Lower lobe of right lung (tissue), 2 donors: ENCODE measurements around the gene PARP1. TPM values are rescaled to one million over a fixed set of nuclear protein-coding genes. Genes with fewer than 3 reads are reported as not detected.

Experiments used
- ATAC-seq, 2 donors: fragments of 200-7000 bp; cut with Tn5 transposase; one replicate each; pipeline ENCODE4 v1.9.1; 2020 to 2022; ENCODE audit warnings: mild to moderate bottlenecking in 2 of 2, moderate library complexity in 2 of 2
- DNase-seq: peaks from one replicate; pipeline ENCODE4 v3.0.0-alpha.2; 2020
- H3K27ac ChIP-seq: fragments of 200-600 bp; one replicate; pipeline ENCODE4 v1.8.0; 2022
- H3K27me3 ChIP-seq: fragments of 200-600 bp; one replicate; pipeline ENCODE4 v1.8.0; 2022; ENCODE audit warnings: low read depth
- H3K36me3 ChIP-seq: fragments of 200-600 bp; one replicate; pipeline ENCODE4 v1.8.0; 2022; ENCODE audit warnings: mild to moderate bottlenecking
- H3K4me1 ChIP-seq: fragments of 200-600 bp; one replicate; pipeline ENCODE4 v1.8.0; 2022
- H3K4me3 ChIP-seq: fragments of 200-600 bp; one replicate; pipeline ENCODE4 v1.8.0; 2022; ENCODE audit warnings: mild to moderate bottlenecking
- H3K9me3 ChIP-seq: fragments of 200-600 bp; one replicate; pipeline ENCODE4 v1.8.0; 2022
- intact Hi-C: fragments of 100-400 bp; cut with DNase I; formaldehyde crosslinking; loops from one replicate; pipeline ENCODE4 v1.11.0; 2022
- total RNA-seq: library from RNA; stranded (reverse); fragmentation: NEBNext Ultra II Directional; extraction: Animal tissue kit (Norgen Biotek cat#: 25700); gene quantifications from one replicate; pipeline ENCODE4 v1.2.1, GENCODE V29; 2021
- TF ChIP-seq, protein P1 (sequence below): fragments of 200-600 bp; IDR thresholded peaks from one replicate; pipeline ENCODE4 v1.8.0; 2022; ENCODE audit warnings: antibody characterized with exemption, mild to moderate bottlenecking
- donor health status: DM: no; HTN: yes; CAD: no; lungs with severe emphysema.

The PARP1 gene
- total RNA-seq, 1 donor from 2014 or later: 59.2 TPM

- Histone ChIP-seq H3K4me1 (no peaks in the 10 kb centered on the region), H3K27me3 (no peaks in the 10 kb centered on the region), H3K27ac (no peak overlapping the region), H3K36me3 (peaks cover 100% of the 10 kb centered on the region), H3K4me3 (no peak overlapping the region), H3K9me3 (no peaks in the 10 kb centered on the region)
- DNase-seq (no peak), ATAC-seq (no peak)
- TF ChIP-seq, protein P1, sequence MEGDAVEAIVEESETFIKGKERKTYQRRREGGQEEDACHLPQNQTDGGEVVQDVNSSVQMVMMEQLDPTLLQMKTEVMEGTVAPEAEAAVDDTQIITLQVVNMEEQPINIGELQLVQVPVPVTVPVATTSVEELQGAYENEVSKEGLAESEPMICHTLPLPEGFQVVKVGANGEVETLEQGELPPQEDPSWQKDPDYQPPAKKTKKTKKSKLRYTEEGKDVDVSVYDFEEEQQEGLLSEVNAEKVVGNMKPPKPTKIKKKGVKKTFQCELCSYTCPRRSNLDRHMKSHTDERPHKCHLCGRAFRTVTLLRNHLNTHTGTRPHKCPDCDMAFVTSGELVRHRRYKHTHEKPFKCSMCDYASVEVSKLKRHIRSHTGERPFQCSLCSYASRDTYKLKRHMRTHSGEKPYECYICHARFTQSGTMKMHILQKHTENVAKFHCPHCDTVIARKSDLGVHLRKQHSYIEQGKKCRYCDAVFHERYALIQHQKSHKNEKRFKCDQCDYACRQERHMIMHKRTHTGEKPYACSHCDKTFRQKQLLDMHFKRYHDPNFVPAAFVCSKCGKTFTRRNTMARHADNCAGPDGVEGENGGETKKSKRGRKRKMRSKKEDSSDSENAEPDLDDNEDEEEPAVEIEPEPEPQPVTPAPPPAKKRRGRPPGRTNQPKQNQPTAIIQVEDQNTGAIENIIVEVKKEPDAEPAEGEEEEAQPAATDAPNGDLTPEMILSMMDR: no peak
- intact Hi-C loops: no loop called here
These were observed 23.2 kb downstream of the PARP1 start for GRCh38 chr1:226384717-226385116.

DNA sequence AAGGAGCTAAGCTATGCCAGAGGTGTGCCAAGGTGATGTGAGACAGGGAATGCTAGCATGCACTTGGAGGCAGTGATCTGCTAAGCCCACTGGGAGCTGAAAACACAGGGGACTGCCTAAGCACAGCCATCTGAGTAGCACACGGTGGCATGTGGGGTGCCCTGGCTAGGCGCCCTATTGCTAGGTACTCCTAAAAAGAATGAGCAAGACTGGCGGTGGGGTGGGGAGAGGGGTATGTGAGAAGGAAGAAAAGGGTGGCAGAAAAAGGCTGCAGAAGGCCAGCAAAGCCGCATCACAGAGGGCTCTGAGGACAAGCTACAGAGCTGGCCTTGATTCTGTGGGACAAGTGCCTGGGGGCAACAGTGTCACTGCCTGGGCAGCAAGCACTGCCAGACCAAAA is 23.9 kb downstream of the PARP1 start:
- H3K9me3 ChIP-seq: no peaks in the 10 kb centered on the region
- no peak overlapping the region for H3K4me3 ChIP-seq
- H3K4me1 ChIP-seq: no peaks in the 10 kb centered on the region
- TF ChIP-seq, protein P1: no peak
- H3K36me3 ChIP-seq: peaks cover 100% of the 10 kb centered on the region
- DNase-seq: no peak
- intact Hi-C loops: no loop called here
- no peak overlapping the region for H3K27ac ChIP-seq
- no peaks in the 10 kb centered on the region for H3K27me3 ChIP-seq
- ATAC-seq: no peak

DNA sequence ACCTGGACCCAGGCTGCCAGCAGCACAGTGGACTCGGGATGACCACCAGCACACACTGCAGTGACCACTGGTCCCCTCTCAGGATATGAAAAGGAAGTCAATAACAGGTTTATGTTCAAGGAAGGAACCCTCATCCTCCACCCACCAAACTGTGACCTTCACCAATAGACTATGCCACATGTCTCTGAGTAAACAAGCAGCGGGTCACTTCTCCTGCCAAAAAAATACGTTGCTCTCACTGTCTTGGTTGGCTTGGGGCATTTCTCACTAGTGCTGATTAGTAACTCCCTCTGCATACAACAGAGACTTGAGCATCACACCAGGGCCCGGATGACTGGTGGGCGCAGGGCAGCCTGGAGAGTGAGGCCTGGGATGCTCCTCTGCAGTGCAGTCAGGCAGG is 25.9 kb downstream of the PARP1 start:
- ATAC-seq (no peak), DNase-seq (no peak)
- H3K4me1 ChIP-seq: no peaks in the 10 kb centered on the region
- H3K27ac ChIP-seq: no peak overlapping the region
- H3K4me3 ChIP-seq: no peak overlapping the region
- H3K9me3 ChIP-seq: no peaks in the 10 kb centered on the region
- intact Hi-C loops: no loop called here
- TF ChIP-seq, protein P1: no peak
- H3K27me3 ChIP-seq: no peaks in the 10 kb centered on the region
- peaks cover 100% of the 10 kb centered on the region for H3K36me3 ChIP-seq

DNA sequence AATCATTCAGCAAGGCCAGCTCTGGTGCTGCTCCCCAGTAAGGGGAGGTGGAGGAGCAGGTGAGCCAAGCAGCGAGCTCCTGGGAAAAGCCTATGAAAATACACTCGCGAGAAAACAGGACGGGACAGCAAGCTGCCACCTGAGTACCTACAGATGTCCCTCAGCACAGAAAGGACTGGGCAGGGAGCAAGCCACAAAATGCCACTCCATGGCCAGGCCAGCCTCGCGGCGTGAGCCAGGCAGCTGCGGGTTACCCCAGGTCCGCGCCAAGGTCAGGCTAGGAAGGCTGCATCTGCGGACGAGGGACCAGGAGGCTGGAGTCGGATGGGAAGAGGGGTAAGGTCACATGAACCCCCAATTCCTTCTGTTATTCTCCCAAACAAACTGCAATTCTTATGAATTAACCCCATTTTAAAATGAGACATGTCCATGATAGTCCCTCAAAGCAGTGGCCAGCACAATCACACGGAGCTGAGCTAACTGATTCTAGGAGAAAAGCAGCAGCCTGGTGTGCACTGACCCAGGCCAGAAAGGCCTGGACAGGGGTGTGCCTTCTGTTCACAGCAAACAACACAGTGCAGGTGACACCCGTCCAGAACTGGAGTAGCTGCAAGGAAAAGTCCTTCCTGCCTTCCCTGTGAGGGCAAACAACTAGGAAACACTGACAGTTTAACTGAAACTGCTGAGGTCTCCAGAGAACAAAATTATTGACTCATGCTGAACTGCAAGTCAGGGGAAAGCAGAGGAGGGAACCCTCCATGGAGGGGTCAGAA is 26.5 kb downstream of the PARP1 start:
- no peak for ATAC-seq
- H3K4me3 ChIP-seq: no peak overlapping the region
- H3K36me3 ChIP-seq: peaks cover 100% of the 10 kb centered on the region
- intact Hi-C loops: no loop called here
- no peaks in the 10 kb centered on the region for H3K4me1 ChIP-seq
- H3K27me3 ChIP-seq: no peaks in the 10 kb centered on the region
- TF ChIP-seq, protein P1: no peak
- no peak for DNase-seq
- H3K27ac ChIP-seq: no peak overlapping the region
- no peaks in the 10 kb centered on the region for H3K9me3 ChIP-seq

- DNase-seq: no peak
- Histone ChIP-seq H3K4me3 (no peak overlapping the region), H3K4me1 (no peaks in the 10 kb centered on the region), H3K36me3 (peaks cover 100% of the 10 kb centered on the region), H3K27ac (no peak overlapping the region), H3K27me3 (no peaks in the 10 kb centered on the region), H3K9me3 (no peaks in the 10 kb centered on the region)
- ATAC-seq: no peak
- TF ChIP-seq, protein P1: no peak
- intact Hi-C loops: no loop called here
These were observed 29.8 kb downstream of the PARP1 start for GRCh38 chr1:226378071-226378470.
